ES-I3 (cell line): ENCODE data around the gene C1QTNF2.

ENCODE experiments used
- H3K36me3 ChIP-seq: 2 replicates; pipeline ENCODE4 v1.6.1; 2013; ENCODE audit warnings: mild to moderate bottlenecking, low read length, control low read depth, moderate library complexity; ENCODE audit not compliant: insufficient read depth
- H3K4me1 ChIP-seq: 2 replicates; pipeline ENCODE4 v1.6.1; 2013; ENCODE audit warnings: mild to moderate bottlenecking, control low read depth, low read length; ENCODE audit not compliant: insufficient read depth
- H3K9ac ChIP-seq: 2 replicates; pipeline ENCODE4 v1.6.1; 2013; ENCODE audit warnings: low read depth, mild to moderate bottlenecking, low read length, moderate library complexity
- H3K9me3 ChIP-seq: 2 replicates; pipeline ENCODE4 v1.6.1; 2013; ENCODE audit warnings: mild to moderate bottlenecking, low read length, moderate library complexity; ENCODE audit not compliant: control insufficient read depth, insufficient read depth

The C1QTNF2 gene, protein sequence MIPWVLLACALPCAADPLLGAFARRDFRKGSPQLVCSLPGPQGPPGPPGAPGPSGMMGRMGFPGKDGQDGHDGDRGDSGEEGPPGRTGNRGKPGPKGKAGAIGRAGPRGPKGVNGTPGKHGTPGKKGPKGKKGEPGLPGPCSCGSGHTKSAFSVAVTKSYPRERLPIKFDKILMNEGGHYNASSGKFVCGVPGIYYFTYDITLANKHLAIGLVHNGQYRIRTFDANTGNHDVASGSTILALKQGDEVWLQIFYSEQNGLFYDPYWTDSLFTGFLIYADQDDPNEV

DNA sequence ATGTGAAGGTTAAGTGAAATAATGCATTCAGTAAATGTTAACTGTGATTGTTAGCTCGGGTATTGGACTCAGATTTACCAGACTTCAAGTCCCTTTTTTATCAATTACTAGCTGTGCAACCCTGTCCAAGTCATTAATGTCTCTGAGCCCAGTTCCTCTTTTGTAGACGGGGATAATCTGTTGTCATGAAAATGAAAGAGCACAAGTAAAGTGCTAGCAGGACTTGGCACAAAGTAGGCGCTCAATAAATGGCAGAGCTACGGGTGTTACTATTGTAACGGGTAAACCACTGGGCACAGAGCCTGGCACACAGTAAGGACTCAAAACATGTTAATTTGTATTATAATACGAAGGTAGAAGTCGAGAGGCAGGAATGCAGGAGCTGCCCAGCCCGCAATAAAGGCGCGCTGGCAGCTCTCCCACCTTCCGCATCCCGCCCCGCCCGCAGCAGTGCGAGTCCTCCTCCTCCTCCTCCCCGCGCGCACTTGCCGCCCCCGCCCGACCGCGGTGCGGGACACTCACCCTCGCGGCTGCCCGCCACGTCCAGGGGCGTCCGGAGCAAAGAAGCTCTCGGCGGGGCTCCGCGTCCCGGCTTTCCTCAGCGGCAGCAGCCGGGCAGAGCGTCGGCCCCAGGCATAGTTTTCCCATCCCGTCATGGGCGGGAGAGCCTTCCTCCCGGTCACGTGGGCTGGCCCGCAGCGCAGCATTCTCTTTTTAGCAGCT lies at the start of gene C1QTNF2:
Gene C1QTNF2 (minus strand): TSS at position 637 of the 723 bp plus-strand sequence. CDS start 15,615 bp downstream, outside the sequence.
- peak within 1 kb of the TSS; percentile 63 for H3K9ac ChIP-seq
- H3K36me3 ChIP-seq = no peaks in the 10 kb centered on the region

DNA sequence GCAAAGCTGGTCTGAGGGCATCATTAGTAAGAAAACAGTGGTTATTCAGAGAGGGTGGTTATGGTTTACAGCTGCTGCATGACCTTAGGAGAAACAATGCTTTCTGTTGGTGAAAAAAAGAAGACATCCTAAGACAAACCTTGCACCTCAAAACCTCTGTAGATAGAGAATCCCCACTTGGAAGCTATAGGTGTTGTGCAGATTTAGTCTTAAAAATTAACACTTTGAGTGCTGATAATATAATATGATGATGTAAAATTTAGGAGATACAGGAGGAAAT lies 49.8 kb upstream of the C1QTNF2 start:
- Histone ChIP-seq H3K36me3 (peaks cover 10% of the 10 kb centered on the region; the same call in 1 of the 2 replicates), H3K4me1 (peaks cover 10% of the 10 kb centered on the region), H3K9ac (no peak overlapping the region), H3K9me3 (no peaks in the 10 kb centered on the region)

More for the DNA sequence above, at the start of gene C1QTNF2:
- H3K4me1 ChIP-seq = peaks cover 4% of the 10 kb centered on the region; the same call in 1 of the 2 replicates
- 0 out of 2 replicates have a peak, but pooled peaks cover 3% of the 10 kb centered on the region for H3K9me3 ChIP-seq

DNA sequence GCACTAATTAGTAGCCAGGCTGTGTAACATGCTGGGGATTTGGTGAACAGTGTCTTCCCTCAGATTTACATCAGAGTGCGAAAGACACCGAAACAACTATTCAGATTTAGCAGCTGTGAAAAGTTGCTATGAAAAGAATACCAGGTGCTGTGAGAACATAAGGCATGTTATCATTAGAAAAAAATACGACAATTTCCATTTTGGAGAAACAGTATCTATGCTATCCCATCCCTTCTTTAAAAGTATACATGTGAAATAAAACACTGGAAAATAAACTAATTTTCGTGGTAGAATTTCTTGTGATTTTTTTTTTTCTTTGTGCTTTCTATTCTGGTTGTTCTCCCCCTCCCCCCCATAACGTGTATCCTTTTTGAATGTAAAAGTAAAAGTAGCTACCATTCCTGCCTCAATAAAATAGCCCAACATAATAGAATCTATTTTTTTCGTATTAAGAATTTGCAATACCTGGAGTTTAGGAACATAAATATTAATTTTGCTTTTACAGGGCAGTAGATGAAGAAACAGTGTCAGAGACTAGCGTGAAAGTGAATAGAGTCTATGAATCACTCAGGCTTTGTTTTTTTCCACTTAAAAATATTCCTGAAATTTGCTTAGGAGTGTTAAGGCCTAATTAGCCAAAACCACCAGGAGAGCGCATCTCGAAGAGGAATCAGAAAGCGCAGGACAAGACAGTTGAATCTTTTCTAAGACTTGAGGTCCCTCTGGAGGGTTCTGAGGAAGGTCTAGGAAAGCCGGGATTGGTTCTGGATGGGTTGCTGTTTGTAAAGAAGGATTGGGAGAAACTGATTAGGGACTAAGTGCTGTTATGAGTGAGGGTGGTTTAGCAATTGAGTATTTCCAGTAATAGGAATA lies 49.3 kb upstream of the C1QTNF2 start:
- Histone ChIP-seq H3K9me3 (no peaks in the 10 kb centered on the region), H3K4me1 (peaks cover 10% of the 10 kb centered on the region)

DNA sequence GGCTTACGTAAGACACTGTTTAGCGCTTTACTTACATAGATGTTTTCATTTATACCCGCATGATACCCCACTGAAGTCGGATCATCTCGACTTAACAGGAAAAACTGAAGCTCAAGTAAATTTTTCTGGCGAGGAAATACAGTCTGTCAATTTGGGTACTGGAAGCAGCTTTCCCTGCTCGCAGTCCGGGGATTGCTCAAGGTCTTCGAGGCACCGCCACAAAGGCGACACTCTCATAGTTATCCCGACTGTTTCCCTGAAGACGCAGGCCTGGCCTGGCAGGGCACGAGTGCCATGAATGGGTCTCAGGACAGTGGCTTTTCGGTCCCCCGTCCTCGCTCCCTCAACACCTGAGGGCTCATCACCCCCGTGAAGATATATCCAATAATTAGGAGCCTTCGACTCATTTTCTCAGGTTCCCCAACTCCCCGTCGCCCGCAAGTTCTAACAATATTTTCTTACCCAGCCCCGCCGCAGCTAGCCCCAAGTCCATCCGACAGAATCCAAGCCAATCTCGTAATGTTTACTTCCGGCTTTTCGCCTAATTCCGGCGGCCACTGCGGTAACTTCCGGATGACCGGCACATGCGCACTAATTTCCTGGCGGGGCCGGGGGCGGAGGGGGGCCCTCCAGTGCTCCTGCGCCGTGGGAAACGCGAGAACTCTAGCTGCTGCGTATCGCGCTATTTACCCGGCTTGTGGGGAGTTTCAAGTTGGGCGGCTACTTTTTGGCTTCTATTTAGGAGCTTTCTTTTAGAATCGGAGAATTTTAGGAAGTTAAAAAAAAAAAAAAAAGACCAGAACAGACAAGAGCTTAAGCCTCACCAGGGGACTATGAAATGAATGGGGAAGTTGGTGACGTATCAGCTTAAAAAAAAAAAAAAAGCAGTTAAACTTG lies 48.4 kb upstream of the C1QTNF2 start, which contains the start of gene SLU7:
Gene SLU7 (minus strand): TSS at position 521 of the 897 bp plus-strand sequence. CDS start 3,787 bp downstream, outside the sequence.
- Histone ChIP-seq H3K9me3 (no peaks in the 10 kb centered on the region), H3K4me1 (peaks cover 10% of the 10 kb centered on the region), H3K9ac (peak within 1 kb of the TSS; percentile 86), H3K36me3 (no peaks in the 10 kb centered on the region)

More for the DNA sequence above, 49.3 kb upstream of the C1QTNF2 start:
- Histone ChIP-seq H3K9ac (peak overlapping the region; percentile 86), H3K36me3 (peaks cover 5% of the 10 kb centered on the region; the same call in 1 of the 2 replicates)

DNA sequence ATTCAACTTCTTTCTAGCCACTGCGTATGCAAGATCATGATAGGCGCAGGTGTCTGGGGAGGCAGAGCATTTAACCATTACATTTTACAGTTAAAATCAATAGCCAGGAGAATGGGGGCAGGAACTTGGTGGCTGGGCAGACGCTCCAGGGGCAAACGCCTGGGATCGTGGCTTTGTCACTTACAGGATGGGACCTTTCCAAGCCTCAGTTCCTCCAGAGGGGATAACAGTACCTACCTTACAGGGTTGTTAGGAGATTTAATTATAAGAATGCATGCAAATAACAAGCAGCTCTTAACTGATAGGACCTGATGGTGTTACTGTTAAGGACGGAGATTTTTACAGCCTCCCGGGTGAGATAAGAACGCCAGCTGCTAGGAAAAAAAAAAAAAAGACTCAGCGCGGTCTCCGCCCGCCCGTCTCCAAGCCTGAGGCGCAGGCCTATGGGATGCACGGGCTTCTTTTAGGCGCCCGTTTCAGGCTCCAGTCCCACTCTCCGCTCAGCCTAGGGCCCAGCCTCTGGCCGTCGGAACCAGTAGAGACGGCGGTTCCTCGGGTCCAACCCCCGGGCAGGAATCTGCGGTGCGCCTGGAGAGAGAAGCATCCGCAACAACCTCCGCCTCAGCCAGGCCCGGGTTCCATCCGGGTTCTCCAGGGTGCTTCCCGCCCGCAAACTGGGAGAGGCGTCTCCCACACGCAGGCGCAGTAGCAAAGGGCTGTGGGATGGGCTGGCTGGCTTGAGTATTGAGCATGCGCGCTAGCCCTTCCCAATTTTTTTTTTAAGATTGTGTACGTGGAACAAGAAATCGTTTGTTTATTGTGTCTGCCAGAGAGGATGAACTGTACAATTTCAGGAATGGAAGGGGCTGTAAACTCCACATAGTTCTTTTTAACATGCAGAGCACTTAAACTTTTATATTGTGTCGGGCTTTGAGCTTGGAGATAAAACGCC lies 29.3 kb upstream of the C1QTNF2 start, which contains the start of gene FAM200C:
Gene FAM200C (minus strand): TSS at position 653 of the 952 bp plus-strand sequence. CDS start 4,564 bp downstream, outside the sequence.
- peaks cover 12% of the 10 kb centered on the region; the same call in 1 of the 2 replicates for H3K4me1 ChIP-seq
- no peaks in the 10 kb centered on the region for H3K36me3 ChIP-seq
- peak within 1 kb of the TSS; percentile 92 for H3K9ac ChIP-seq
- H3K9me3 ChIP-seq = no peaks in the 10 kb centered on the region

DNA sequence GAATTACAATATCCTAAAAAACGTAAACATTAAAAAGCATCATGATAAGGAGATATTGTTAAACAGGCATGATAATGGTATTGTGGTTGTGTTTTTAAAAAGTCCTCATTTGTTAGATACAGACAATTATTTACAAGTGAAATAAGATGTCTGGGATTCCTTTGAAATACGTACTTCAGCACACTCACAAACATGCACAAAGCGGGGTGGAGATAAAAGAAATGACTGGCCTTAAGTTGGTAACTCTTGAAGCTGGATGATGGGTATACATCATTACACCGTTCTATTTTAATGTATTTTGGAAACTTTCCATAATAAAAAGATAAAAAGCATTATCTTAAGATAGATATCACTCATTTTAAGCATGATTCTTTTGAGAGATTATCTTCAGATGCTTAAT lies 28.4 kb upstream of the C1QTNF2 start:
- Histone ChIP-seq H3K4me1 (peaks cover 12% of the 10 kb centered on the region; the same call in 1 of the 2 replicates), H3K9me3 (no peaks in the 10 kb centered on the region), H3K9ac (peak overlapping the region; percentile 92; the same call in 1 of the 2 replicates), H3K36me3 (no peaks in the 10 kb centered on the region)

DNA sequence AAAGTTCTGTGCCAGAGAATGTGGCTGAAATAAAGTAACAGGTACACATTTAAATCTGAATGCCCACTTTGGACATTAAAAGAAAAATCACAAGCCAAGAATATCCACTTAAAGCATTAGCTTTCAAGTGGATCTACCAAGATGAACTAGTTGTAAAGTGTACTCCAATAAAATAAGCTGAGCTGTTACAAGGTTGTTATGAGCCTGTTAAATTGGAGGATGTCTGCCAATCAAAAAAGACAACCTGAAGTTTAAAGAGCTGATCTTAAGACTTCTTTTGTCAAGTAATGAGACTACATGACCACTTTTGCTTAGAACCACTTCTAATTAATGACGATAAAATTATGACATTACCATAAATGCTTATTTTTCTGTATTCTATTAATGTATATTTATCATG lies 27.1 kb upstream of the C1QTNF2 start:
- H3K9me3 ChIP-seq = no peaks in the 10 kb centered on the region
- no peaks in the 10 kb centered on the region for H3K36me3 ChIP-seq
- peaks cover 12% of the 10 kb centered on the region; the same call in 1 of the 2 replicates for H3K4me1 ChIP-seq
- no peak overlapping the region for H3K9ac ChIP-seq

DNA sequence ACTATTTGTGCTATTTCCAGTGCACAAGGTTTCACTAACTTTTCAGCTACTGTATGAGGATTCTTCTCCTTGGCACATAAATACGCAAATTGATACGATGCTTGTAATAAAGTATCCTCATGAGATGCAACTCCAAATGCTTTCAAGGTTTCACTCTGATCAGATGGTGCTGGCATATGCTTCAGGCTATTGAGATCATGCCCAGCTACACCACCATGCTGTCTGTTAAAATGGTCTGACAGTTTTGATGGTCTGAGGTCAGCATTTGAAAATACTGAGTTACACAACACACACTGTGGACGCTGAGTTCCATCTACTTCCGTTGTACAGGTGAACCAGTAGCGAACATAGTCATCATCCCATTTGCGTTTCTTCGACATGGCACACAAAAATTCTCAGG lies 24.7 kb upstream of the C1QTNF2 start:
- Histone ChIP-seq H3K9ac (no peak overlapping the region), H3K4me1 (peaks cover 12% of the 10 kb centered on the region; the same call in 1 of the 2 replicates), H3K36me3 (no peaks in the 10 kb centered on the region), H3K9me3 (no peaks in the 10 kb centered on the region)

DNA sequence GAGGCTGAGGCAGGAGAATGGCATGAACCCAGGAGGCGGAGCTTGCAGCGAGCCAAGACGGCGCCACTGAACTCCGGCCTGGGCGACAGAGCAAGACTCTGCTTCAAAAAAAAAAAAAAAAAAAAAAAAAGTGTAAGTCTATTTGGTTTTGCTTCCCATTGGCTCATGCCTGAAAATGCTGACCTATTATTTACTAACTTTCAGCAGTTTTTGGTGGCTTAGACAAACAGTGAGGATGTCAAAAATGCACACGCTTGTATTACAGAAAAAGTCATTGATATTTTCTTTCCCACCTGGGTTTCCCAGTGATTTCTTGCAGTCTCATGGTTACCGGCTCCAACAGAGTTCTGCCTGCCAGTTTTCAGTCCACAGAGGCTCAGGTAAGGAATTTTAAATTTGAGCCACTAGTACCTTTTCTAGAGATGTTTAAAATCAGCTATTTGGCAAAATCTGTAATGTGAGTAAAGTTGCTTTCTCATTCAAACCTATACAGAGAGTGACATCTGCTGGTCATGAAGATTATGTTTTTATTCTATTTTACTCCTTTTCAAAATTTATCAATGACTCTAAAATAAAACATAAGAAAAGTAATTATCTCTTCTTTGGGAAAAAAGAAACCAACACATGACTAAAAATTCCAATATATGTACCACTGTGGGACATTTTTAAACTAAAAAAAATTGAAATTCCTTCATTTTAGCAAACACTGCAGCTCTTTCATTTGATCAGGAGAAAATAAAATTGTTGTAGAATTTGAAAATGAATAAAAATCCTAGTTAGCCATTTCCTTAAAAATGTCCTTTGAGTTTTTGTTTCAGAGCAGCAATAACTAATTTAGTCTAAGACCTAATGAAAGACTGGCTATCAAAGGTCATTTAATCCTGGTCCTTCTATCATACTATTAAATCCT lies 20.6 kb upstream of the C1QTNF2 start:
- Histone ChIP-seq H3K9me3 (0 out of 2 replicates have a peak, but pooled peaks cover 3% of the 10 kb centered on the region), H3K4me1 (no peaks in the 10 kb centered on the region), H3K9ac (no peak overlapping the region), H3K36me3 (no peaks in the 10 kb centered on the region)

DNA sequence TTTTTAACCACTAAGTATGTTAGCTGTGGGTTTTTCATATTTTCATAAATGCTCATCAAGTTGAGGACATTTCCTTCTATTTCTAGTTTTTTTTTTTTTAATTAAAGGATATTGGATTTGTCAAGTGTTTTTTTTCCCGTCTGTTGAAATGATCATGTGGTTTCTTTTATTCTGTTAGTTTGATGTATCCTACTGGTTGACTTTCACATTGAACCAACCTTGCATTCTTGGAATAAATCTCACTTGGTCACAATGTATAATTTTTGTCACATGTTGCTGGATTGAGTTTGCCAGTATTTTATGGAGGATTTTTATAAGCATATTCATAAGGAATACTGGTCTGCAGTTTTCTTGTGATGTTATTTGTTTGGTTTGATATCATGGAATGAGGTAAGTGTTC lies 17.0 kb upstream of the C1QTNF2 start:
- no peaks in the 10 kb centered on the region for H3K36me3 ChIP-seq
- H3K4me1 ChIP-seq = no peaks in the 10 kb centered on the region
- no peak overlapping the region for H3K9ac ChIP-seq
- 0 out of 2 replicates have a peak, but pooled peaks cover 3% of the 10 kb centered on the region for H3K9me3 ChIP-seq

DNA sequence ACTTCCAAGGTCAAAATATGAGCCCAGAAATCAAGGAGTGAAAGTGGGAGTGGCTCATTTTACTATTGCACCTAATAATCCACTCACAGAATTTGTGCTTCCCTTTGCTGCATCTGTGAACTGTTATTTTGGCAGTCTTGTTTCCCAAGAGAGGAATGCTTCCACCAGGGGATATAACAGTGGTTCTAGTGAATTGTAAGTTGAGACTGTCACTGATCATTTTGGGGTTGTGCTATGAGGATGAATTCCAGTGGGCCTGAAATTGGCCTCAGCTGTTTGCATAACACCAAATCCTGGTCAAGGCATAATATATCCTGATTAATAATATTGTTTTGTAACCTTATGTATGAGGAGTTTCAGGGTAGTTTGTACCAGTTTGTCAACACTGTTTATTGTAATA lies 15.1 kb upstream of the C1QTNF2 start:
- Histone ChIP-seq H3K9ac (no peak overlapping the region), H3K9me3 (0 out of 2 replicates have a peak, but pooled peaks cover 3% of the 10 kb centered on the region), H3K36me3 (no peaks in the 10 kb centered on the region), H3K4me1 (no peaks in the 10 kb centered on the region)

DNA sequence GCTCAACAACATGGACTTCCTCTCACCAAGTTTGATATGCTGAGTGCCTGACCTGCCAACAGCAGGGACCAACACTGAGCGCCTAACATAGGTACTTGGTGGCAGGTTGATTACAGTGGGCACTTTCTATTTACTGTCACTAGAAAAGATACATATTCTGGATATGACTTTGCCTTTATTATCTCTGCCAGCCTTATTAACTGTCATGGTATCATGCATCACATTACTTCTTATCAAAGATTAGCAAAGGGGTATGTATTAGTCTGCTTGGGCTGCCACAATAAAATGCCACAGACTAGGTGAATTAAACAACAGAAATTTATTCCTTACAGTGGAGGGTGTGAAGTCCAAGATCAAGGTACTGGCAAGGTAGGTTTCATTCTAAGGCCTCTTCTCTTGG lies 14.3 kb upstream of the C1QTNF2 start:
- Histone ChIP-seq H3K4me1 (no peaks in the 10 kb centered on the region; the same call in 1 of the 2 replicates), H3K9ac (no peak overlapping the region), H3K36me3 (no peaks in the 10 kb centered on the region), H3K9me3 (0 out of 2 replicates have a peak, but pooled peaks cover 3% of the 10 kb centered on the region)
